ENCODE data around the gene IQSEC3.

GRCh38 chr12:54750-55535, 11.6 kb upstream of the IQSEC3 start:
- TF ChIP-seq CTCF (IDR thresholded peaks at IDR 0.05) (no peak), POLR2A (IDR thresholded peaks at IDR 0.05) (no peak)

All from body of pancreas (tissue), 4 donors.